ENCODE results near the gene RYR1.

DNA sequence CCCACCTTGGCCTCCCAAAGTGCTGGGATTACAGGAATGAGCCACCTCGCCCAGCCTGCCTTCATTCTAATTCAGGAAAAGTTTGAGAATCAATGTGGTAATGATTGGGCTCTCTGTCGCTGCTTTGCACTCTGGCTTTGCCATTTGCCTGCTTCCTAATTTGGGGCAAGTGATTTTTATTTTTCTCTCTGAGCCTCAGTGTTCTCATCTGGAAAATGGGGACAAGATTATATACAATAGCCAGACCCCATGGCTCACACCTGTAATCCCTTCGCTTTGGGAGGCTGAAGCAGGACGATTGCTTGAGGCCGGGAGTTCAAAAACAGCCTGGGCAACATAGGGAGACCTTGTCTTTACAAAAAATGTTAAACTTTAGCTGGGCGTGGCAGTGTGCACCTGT, 3.8 kb downstream of the RYR1 start:
- TF ChIP-seq POLR2A (IDR thresholded peaks at IDR 0.05; ENCODE audit: low read depth, low read length) (no peak), TAF1 (IDR thresholded peaks at IDR 0.05; ENCODE audit: borderline replicate concordance, low read depth, low read length) (no peak)

Measured in GM12892 (cell line).